A549 (cell line): ENCODE measurements around the gene VDR.

Source experiments
- BHLHE40 ChIP-seq: IDR thresholded peaks from 2 replicates; pipeline ENCODE4 v1.6.1; 2012; ENCODE audit warnings: low read depth, low read length, inconsistent platforms
- FOXS1 ChIP-seq: fragments of 250-450 bp; sonication (Bioruptor Pico); IDR thresholded peaks from 2 replicates; pipeline ENCODE4 v1.5.0; 2020; ENCODE audit warnings: mild to moderate bottlenecking, moderate library complexity
- JUN ChIP-seq, 2 experiments: fragments of >200 bp; sonication (Bioruptor Twin); formaldehyde crosslinking; IDR thresholded peaks; 2 replicates in 1 of 2; 3 replicates in 1 of 2; pipeline ENCODE4 v1.6.1; 2016 to 2017
- MYC ChIP-seq: IDR thresholded peaks from 2 replicates; pipeline ENCODE4 v1.6.1; 2012; ENCODE audit warnings: mild to moderate bottlenecking, inconsistent platforms, low read length, improper control_type of control experiment, borderline replicate concordance
- SREBF2 ChIP-seq: fragments of 450-650 bp; IDR thresholded peaks from 2 replicates; pipeline ENCODE4 v1.6.1; 2014; ENCODE audit warnings: mild to moderate bottlenecking, moderate library complexity
- USF2 ChIP-seq: fragments of 450-650 bp; IDR thresholded peaks from 2 replicates; pipeline ENCODE4 v1.6.1; 2014; ENCODE audit warnings: antibody characterized with exemption
- ZNF302 ChIP-seq: fragments of 250-450 bp; sonication (Bioruptor Pico); IDR thresholded peaks from 2 replicates; pipeline ENCODE4 v1.9.0; 2021; ENCODE audit warnings: inconsistent platforms, mild to moderate bottlenecking, moderate library complexity
- TF ChIP-seq, protein P1 (sequence below): fragments of >200 bp; sonication (Bioruptor Twin); formaldehyde crosslinking; IDR thresholded peaks from 3 replicates; pipeline ENCODE4 v1.5.1; 2016
- TF ChIP-seq, protein P2 (sequence below): IDR thresholded peaks from 2 replicates; pipeline ENCODE4 v1.6.1; 2012
- TF ChIP-seq, protein P3 (sequence below): fragments of 200-600 bp; sonication (generic); IDR thresholded peaks from 2 replicates; pipeline ENCODE4 v1.6.1; 2016; ENCODE audit warnings: antibody characterized with exemption, mild to moderate bottlenecking, moderate library complexity

DNA sequence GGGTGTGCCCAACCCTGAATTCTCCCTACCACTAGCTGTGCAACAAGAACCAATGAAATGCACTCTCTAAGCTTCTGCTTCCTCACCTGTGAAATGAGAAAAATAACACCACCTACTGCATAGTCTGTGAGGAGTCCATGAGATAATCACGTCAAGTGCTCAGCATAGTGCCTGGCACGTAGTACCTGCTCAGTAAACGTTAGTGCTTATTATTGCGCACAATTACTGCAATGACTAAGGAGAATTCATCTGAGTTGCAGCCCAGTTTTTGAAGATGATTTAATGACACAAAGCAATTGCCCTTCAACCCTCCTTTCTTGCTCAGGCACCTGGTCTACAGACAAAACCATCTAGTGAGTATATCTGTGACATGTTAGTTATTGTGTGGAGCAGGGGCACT lies 8.8 kb downstream of the VDR start:
- no peak for TF ChIP-seq SREBF2
- TF ChIP-seq MYC = no peak
- TF ChIP-seq, protein P1, sequence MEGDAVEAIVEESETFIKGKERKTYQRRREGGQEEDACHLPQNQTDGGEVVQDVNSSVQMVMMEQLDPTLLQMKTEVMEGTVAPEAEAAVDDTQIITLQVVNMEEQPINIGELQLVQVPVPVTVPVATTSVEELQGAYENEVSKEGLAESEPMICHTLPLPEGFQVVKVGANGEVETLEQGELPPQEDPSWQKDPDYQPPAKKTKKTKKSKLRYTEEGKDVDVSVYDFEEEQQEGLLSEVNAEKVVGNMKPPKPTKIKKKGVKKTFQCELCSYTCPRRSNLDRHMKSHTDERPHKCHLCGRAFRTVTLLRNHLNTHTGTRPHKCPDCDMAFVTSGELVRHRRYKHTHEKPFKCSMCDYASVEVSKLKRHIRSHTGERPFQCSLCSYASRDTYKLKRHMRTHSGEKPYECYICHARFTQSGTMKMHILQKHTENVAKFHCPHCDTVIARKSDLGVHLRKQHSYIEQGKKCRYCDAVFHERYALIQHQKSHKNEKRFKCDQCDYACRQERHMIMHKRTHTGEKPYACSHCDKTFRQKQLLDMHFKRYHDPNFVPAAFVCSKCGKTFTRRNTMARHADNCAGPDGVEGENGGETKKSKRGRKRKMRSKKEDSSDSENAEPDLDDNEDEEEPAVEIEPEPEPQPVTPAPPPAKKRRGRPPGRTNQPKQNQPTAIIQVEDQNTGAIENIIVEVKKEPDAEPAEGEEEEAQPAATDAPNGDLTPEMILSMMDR = no peak
- TF ChIP-seq BHLHE40 = no peak
- TF ChIP-seq, protein P2, sequence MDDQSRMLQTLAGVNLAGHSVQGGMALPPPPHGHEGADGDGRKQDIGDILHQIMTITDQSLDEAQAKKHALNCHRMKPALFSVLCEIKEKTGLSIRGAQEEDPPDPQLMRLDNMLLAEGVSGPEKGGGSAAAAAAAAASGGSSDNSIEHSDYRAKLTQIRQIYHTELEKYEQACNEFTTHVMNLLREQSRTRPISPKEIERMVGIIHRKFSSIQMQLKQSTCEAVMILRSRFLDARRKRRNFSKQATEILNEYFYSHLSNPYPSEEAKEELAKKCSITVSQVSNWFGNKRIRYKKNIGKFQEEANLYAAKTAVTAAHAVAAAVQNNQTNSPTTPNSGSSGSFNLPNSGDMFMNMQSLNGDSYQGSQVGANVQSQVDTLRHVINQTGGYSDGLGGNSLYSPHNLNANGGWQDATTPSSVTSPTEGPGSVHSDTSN = no peak
- TF ChIP-seq USF2 = no peak
- TF ChIP-seq, protein P3, sequence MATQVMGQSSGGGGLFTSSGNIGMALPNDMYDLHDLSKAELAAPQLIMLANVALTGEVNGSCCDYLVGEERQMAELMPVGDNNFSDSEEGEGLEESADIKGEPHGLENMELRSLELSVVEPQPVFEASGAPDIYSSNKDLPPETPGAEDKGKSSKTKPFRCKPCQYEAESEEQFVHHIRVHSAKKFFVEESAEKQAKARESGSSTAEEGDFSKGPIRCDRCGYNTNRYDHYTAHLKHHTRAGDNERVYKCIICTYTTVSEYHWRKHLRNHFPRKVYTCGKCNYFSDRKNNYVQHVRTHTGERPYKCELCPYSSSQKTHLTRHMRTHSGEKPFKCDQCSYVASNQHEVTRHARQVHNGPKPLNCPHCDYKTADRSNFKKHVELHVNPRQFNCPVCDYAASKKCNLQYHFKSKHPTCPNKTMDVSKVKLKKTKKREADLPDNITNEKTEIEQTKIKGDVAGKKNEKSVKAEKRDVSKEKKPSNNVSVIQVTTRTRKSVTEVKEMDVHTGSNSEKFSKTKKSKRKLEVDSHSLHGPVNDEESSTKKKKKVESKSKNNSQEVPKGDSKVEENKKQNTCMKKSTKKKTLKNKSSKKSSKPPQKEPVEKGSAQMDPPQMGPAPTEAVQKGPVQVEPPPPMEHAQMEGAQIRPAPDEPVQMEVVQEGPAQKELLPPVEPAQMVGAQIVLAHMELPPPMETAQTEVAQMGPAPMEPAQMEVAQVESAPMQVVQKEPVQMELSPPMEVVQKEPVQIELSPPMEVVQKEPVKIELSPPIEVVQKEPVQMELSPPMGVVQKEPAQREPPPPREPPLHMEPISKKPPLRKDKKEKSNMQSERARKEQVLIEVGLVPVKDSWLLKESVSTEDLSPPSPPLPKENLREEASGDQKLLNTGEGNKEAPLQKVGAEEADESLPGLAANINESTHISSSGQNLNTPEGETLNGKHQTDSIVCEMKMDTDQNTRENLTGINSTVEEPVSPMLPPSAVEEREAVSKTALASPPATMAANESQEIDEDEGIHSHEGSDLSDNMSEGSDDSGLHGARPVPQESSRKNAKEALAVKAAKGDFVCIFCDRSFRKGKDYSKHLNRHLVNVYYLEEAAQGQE = no peak
- TF ChIP-seq JUN (IDR thresholded peaks at IDR 0.05) = no peak
- no peak for TF ChIP-seq FOXS1 (CRISPR knock-in tag)
- TF ChIP-seq ZNF302 (CRISPR knock-in tag) = no peak
